Thyroid gland (tissue), 4 donors: Measurements from ENCODE around the gene C1orf35. TPM values are rescaled to one million over a fixed set of nuclear protein-coding genes. Genes with fewer than 3 reads are reported as not detected.

ENCODE experiments used
- DNase-seq, 2 donors: peaks; one replicate each; pipeline ENCODE4 v3.0.0-alpha.2; 2019
- H3K27ac ChIP-seq, 3 donors: fragments of 200-600 bp; sonication (generic); 1 replicate in 2 of 3; 2 replicates in 1 of 3; pipeline ENCODE4 v1.5.1; 2016 to 2019; ENCODE audit warnings: mild to moderate bottlenecking in 1 of 3, moderate library complexity in 1 of 3
- H3K27me3 ChIP-seq: fragments of 200-600 bp; sonication (generic); one replicate; pipeline ENCODE4 v1.5.1; 2019
- H3K36me3 ChIP-seq, 2 donors: fragments of 200-600 bp; sonication (generic); one replicate each; pipeline ENCODE4 v1.5.1; 2016 to 2019
- H3K4me1 ChIP-seq, 2 donors: fragments of 200-600 bp; sonication (generic); one replicate each; pipeline ENCODE4 v1.5.1; 2017 to 2019
- H3K4me3 ChIP-seq, 3 donors: fragments of 200-600 bp; sonication (generic); replicated peaks in 1 of 3; 1 replicate in 2 of 3; 2 replicates in 1 of 3; pipeline ENCODE4 v1.5.1; 2016; ENCODE audit warnings: mild to moderate bottlenecking in 1 of 3
- H3K9me3 ChIP-seq: fragments of 200-600 bp; sonication (generic); one replicate; pipeline ENCODE4 v1.5.1; 2017
- CTCF ChIP-seq, 6 experiments: fragments of 200-600 bp in 3 of 6; fragments of 450-650 bp in 3 of 6; sonication (generic) in 3 of 6; IDR thresholded peaks; one replicate each; pipeline ENCODE4 v1.5.1; 2016 to 2019; ENCODE audit warnings: antibody characterized with exemption in 6 of 6, mild to moderate bottlenecking in 2 of 6, inconsistent platforms in 1 of 6, moderate library complexity in 1 of 6
- POLR2A ChIP-seq, 2 donors: fragments of 450-650 bp; IDR thresholded peaks; one replicate each; pipeline ENCODE4 v1.6.1; 2017; ENCODE audit warnings: antibody characterized with exemption in 2 of 2, mild to moderate bottlenecking in 2 of 2, moderate library complexity in 1 of 2
- WGBS, 2 donors: methylation state at CpG; one replicate each; pipeline ENCODE4 v1.1.5; 2017; 5-methylcytosine and 5-hydroxymethylcytosine counted together
- intact Hi-C: fragments of 100-400 bp; cut with DNase I; formaldehyde crosslinking; loops from one replicate; pipeline ENCODE4 v1.15.1; 2023
- total RNA-seq, 4 donors: library from RNA; depleted of rRNA; stranded (reverse); fragments of >200 nt; gene quantifications; one replicate each; pipeline ENCODE4 v1.2.3, GENCODE V29; 2016

C1orf35 gene
- total RNA-seq, 4 donors from 2014 or later: 8.3 to 26.5 (median 13.6) TPM

GRCh38 chr1:228090613-228091081, 12.5 kb downstream of the C1orf35 start:
- no peak overlapping the region for H3K27ac ChIP-seq
- TF ChIP-seq POLR2A (IDR thresholded peaks at IDR 0.05): no peak
- TF ChIP-seq CTCF (IDR thresholded peaks at IDR 0.05): no peak
- 9 to 23% methylated on average over 1 to 2 of the region's 2 CpGs for WGBS, 2 donors
- DNase-seq: no peak
- H3K27me3 ChIP-seq: no peaks in the 10 kb centered on the region
- peaks cover 47 to 75% of the 10 kb centered on the region in 2 donors for H3K4me1 ChIP-seq
- intact Hi-C loops: no loop called here
- no peak overlapping the region for H3K4me3 ChIP-seq
- H3K9me3 ChIP-seq: no peaks in the 10 kb centered on the region
- H3K36me3 ChIP-seq: no peaks in the 10 kb centered on the region

GRCh38 chr1:228089519-228090380, 13.4 kb downstream of the C1orf35 start:
- 73 to 77% methylated on average over 3 to 11 of the region's 12 CpGs for WGBS, 2 donors
- Histone ChIP-seq H3K36me3 (no peaks in the 10 kb centered on the region), H3K9me3 (no peaks in the 10 kb centered on the region), H3K4me1 (peaks cover 56 to 81% of the 10 kb centered on the region in 2 donors), H3K4me3 (no peak overlapping the region), H3K27ac (no peak overlapping the region), H3K27me3 (no peaks in the 10 kb centered on the region)
- DNase-seq: no peak
- intact Hi-C loops: no loop called here
- no peak for TF ChIP-seq POLR2A (IDR thresholded peaks at IDR 0.05)
- TF ChIP-seq CTCF (IDR thresholded peaks at IDR 0.05): no peak

- no peak for TF ChIP-seq POLR2A (IDR thresholded peaks at IDR 0.05)
- TF ChIP-seq CTCF (IDR thresholded peaks at IDR 0.05): no peak
- no peaks in the 10 kb centered on the region for H3K27me3 ChIP-seq
- WGBS, 2 donors: 72 to 78% methylated on average over 18 to 21 of the region's 21 CpGs
- intact Hi-C loops: no loop called here
- H3K4me1 ChIP-seq: peaks cover 65 to 90% of the 10 kb centered on the region in 2 donors
- H3K27ac ChIP-seq: no peak overlapping the region
- no peaks in the 10 kb centered on the region for H3K36me3 ChIP-seq
- no peaks in the 10 kb centered on the region for H3K9me3 ChIP-seq
- DNase-seq: no peak
- H3K4me3 ChIP-seq: no peak overlapping the region
Observed at GRCh38 chr1:228088586-228089498, 14.3 kb downstream of the C1orf35 start.

GRCh38 chr1:228087771-228088251, 15.3 kb downstream of the C1orf35 start:
- intact Hi-C loops: no loop called here
- TF ChIP-seq POLR2A (IDR thresholded peaks at IDR 0.05): no peak
- no peak for TF ChIP-seq CTCF (IDR thresholded peaks at IDR 0.05)
- no peaks in the 10 kb centered on the region for H3K27me3 ChIP-seq
- no peaks in the 10 kb centered on the region for H3K36me3 ChIP-seq
- DNase-seq: no peak
- no peaks in the 10 kb centered on the region for H3K9me3 ChIP-seq
- H3K4me1 ChIP-seq: peaks cover 66 to 90% of the 10 kb centered on the region in 2 donors
- peak overlapping the region in 1 of 3 donors; percentile 29 for H3K27ac ChIP-seq
- 60 to 65% methylated on average over 7 of the region's 7 CpGs for WGBS, 2 donors
- H3K4me3 ChIP-seq: peak overlapping the region in 1 of 3 donors; percentile 4
